GM21723 (cell line): ENCODE measurements around the gene AIF1.
A peak's percentile ranks its signal among the peaks of the same experiment; 100 is the strongest.
"Not testable (repeated sequence)": the region's sequence is repeated elsewhere in the genome, so short reads cannot be mapped to it uniquely, and the experiment has no call there.

Experiments used
- ATAC-seq: cut with Tn5 transposase; IDR thresholded peaks from one replicate; pipeline ENCODE4 v1.9.1; 2021; ENCODE audit warnings: mild to moderate bottlenecking, moderate library complexity; ENCODE audit not compliant: unreplicated experiment

Gene AIF1

GRCh38 chr6:31580438-31580740, 34.6 kb upstream of the AIF1 start:
- no peak for ATAC-seq

DNA sequence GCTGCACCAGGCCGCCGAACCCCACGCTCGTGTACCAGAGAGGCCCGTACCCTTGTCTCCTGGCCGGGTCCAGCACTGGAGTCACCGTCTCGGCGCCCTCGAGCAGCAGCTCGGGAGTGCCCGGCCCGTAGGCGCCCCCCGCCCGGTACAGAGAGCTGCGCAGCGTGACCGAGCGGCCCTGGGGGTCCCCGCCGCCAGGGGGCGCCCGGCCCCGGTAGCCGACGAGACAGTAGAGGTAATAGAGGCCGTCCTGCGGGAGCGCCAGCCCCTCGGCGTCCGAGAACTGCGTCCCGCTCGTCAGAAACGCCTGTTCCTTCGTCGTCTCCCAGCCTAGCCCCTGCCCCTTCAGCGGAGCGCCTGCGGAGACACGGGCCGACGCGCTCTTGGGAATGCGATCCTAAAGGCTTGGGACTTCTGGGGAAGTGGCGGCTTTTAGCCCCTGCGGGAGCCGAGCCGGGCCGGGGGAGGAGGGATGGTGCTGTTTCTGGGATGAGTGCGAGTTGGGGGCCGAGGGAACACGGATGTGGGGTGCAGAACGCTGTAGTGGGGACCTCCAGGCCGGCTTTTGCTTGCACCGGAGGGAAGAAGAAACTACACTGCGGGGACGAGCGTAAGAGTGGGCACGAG, 34.1 kb upstream of the AIF1 start:
- peak; percentile 54 for ATAC-seq

DNA sequence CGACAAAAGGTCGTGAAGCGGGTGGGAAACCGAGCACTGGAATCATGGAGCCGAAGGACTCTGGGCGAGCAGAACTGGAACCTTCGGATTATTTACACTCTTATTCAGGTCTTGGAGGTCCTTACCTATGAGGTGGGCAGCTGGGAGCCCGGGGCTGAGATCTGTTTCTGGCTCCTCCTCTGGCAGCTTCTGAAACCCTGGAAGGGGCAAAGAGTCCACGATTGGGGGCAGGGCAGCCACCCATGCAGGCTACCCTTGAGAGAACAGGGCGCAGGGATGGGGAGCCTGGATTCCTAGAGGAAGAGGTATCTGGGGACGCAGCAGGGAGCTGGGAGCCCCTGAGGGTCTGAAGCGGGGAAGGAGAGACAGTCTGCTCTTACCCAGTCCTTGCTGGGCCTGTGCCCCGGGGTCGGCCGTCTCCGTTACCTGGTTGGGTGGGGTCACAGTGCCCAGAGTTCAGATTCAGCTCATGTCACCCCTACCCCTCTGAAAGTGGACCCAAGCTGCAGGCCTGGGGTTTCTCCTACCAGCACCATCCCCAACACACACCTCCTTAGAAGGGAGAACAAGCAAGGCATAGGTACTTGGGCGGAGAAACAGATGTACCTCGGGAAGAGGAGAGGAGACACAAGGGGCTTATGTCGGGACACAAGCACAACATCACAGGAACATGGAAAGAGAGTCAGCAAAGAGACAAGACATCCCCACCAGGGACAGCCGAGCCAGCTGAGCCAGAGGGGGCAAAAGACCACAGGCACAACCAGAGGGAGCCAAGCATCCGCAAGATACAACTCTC, 33.4 kb upstream of the AIF1 start:
- no peak for ATAC-seq

GRCh38 chr6:31582230-31582643, 32.8 kb upstream of the AIF1 start, which contains the start of gene LTB:
Gene LTB, minus strand, starts transcription at chr6:31582424. Its CDS starts 7 bp downstream, at chr6:31582417.
- ATAC-seq, result no peak

GRCh38 chr6:31585491-31585890, 29.5 kb upstream of the AIF1 start:
- ATAC-seq, result no peak

GRCh38 chr6:31586008-31586407, 29.0 kb upstream of the AIF1 start, which contains the start of gene LST1:
Gene LST1, plus strand, starts transcription at chr6:31586277. Its CDS starts 1,023 bp downstream, at chr6:31587300.
- ATAC-seq, result no peak

- ATAC-seq, result no peak
These were observed 28.3 kb upstream of the AIF1 start for GRCh38 chr6:31586599-31587281.

DNA sequence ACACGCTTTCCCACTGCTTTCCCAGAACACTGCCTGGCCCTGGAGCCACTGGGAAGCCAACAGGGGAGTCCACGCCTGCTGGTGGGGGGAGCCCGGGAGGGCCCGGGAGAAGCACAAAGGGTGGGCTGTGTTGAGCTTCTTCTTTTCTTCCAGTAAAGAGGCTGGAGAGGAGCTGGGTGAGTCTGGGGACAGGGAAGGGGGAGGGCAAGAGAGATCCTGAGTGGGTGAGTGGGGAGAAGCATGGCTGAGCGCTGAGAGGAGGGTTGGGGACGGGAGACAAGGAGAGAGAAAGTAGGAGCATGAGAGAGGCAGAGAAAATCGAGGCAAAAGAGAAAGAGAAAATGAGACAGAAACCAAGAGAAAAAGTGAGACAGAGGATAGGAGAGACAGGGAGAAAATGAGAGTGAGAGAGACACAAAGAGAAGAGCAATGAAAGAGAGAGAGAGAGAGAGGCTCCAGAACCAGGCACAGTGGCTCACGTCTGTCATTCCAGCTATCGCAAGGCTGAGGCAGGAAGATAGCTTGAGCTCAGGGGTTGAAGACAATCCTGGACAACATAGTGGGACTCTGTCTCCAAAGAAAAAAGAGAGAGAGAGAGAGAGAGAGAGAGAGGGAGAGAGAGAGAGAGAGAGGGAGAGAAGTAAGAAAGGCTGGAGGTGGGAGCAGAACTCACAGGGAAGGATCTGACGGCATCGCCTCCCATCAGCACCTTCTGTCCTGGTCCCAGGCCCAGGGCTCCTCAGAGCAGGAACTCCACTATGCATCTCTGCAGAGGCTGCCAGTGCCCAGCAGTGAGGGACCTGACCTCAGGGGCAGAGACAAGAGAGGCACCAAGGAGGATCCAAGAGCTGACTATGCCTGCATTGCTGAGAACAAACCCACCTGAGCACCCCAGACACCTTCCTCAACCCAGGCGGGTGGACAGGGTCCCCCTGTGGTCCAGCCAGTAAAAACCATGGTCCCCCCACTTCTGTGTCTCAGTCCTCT, 26.9 kb upstream of the AIF1 start:
- no peak for ATAC-seq

DNA sequence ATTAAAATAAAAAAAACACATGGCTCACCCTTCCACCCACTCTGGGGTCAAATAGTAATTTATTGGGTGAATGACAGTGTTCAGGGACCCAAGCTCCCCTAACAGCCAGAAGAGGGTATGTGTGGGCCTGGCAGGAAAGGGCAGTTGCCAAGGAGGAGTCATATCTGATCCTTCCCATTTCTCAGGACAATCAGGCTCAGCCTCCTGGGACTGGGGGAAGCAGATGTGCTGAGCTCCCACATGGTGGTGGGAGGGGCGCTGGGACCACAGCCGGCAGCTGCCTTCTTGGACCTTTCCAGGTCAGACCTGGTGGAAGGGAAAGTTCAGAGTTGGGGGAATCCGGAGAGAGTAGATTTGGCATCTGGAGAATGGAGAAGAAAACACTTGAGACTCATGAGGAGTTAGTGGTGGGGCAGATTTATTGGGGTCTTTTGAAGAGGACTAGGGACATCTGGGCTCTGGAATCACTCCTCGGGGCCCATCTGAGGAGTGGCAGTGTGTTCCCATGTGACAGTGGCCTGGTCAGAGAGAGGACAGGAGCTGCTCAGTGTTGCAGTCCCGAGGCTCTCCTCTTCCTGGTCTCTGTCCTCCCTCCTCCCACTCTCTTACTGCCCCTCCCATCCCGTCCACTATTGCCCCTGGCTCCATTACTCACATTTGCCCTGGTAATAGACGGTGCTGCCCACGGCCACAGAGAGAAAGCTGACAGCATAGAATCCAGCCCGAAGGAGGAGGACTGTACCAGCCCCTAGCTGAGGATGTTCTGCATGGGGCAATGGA, 26.0 kb upstream of the AIF1 start:
- no peak for ATAC-seq

GRCh38 chr6:31590691-31591090, 24.3 kb upstream of the AIF1 start:
- ATAC-seq, result not testable (repeated sequence)

DNA sequence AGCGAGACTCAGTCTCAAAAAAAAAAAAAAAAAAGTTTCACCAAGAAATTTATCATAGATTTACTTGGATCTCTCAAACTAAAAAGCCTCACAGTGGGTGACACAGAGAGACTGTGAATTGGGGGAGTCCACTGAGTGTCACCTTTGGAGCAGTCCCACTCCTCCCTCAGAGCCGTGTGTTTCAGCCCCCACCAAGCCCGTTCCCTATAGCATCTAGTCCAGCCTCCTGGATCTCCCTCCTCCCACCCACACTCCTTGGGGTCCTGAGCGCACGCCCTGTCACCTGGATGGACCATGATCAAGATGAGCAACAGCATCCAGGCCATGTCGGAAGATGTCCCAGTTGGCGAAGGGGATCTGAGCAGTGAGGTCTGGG, 22.6 kb upstream of the AIF1 start:
- no peak for ATAC-seq

GRCh38 chr6:31597006-31597405, 18.0 kb upstream of the AIF1 start:
- ATAC-seq, result no peak

DNA sequence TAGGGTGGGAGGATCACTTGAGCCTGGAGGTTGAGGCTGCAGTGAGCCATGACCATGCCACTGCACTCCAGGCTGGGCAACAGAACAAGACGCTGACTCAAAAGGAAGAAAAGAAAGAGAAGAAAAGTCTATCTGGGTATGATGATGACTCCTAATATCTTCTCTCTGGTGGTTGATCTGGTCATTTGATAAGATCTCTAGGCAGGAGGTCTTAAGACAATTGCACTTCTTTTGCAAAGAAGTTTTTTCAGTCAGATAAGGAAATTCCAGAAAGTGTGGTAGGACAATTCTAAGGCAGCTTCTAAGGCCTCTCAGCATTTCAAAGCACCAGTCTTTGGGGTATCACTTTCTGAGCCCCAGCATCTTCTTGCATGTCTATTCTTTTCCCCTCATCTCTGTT, 7.7 kb upstream of the AIF1 start:
- ATAC-seq, result no peak

DNA sequence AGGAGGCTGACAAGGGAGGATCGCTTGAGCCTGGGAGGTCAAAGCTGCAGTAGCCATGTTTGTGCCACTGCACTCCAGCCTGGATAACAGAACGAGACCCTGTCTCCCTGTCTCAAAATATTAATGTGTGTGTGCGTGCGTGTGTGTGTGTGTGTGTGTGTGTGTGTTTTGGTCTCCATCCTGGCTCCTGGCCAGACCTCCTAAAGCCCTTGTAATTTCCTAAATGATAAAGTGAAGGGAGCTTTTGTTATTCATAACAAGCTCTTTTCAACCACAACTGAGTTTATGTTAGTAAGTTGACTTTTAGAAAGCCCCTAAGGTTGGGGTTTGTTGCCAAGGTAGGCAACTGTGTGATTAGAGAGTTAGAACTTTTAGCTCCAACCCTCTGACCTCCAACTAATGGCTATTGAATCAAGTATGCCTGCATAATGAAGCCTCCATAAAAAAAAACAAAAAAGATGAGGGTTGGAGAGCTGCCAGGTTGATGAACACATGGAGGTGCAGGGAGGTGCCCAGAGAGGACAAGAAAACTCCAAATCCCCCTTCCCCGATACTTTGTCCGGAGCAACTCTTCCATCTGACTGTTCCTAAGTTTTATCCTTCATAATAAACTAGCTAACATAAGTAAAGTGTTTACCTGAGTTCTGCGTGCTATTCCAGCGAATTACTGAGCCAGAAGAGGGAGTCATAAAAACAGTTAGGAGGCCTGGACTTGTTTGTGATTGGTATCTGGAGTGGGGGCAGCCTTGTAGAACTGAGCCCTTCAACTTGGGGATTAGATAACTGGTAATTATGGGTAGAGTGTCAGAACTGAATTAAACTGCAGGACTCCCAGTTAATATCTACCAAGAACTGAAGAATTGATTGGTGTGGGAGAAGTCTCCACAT, 5.3 kb upstream of the AIF1 start:
- no peak for ATAC-seq

DNA sequence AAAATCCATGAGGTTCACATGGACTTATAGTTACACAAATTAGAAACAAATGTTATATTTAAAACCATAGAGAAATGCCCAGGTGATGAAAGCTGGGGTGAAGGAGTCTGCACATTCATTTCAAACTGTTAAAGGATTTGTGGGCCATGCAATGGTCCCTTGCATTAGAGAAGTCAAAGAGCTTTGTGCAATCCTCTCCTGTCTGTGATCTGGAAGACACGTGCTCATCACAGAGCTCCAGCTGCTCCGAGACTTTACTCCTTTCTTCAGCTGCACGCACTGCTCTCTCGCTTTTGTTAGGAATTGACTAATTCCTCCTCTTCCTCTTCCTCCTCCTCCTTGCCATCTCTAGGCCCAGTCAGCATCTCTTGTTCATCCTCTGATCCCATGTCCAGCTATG, 4.1 kb upstream of the AIF1 start:
- no peak for ATAC-seq

DNA sequence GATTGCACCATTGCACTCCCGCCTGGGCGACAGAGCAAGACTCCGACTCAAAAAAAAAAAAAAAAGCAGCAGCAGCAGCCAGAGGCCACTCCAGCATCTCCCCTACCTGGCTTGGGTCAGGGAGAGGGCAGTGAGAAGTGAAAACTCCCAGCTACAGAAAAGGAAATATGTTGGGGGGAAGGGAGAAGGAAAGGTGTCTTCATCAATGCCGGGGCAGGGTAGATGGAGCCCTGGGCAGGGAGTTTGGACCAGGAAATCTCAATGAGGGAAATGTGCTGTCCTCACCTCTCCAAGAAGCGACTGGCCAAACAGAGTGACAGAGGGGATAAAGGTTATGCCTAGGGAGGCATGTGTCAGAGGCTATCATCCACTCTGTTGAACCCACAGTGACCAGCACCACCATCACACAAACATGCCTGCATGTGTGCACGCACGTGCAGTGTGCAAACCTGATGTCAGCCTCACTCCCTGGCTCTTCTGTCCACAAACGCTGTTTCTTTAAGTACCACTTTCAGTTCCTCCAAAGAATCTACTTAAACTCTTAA, 887 bp upstream of the AIF1 start:
- ATAC-seq, result no peak

DNA sequence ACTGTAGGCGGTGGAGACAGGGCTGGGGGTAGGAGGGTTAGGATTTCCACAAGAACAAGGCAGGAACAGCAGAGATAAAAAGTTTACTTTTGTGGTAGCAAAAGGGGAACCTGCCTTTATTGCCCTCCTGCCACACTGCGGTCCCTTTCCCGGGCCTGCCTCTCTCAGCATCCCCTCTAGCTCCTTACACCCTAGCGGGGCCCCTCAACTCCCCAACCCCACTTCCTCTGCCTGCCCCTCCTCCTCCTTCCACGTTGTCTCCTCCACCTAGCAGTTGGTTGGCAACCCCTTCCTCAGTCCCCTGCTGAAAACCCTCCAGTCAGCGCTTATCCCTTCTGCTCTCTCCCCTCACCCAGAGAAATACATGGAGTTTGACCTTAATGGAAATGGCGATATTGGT, 714 bp downstream of the AIF1 start:
- no peak for ATAC-seq

DNA sequence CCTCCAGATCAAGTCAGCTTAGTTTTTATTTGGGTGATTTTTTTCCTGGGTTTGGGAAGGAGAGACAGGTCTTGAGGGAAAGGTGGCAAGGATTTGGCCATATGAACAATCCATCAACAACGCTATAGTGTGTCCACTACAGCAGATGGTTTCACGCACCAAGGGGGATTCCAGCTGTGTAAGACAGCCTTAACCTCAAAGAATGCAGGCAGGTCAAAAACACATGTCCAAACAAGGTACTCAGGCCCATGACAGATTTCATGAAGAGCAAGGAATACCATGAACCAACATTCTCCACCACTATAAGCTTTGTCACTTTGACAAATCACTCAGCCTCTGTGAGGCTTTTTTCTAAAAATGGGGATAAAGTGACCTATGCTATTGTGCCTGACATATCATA, 2.0 kb downstream of the AIF1 start:
- no peak for ATAC-seq
